Tibial nerve (tissue), 4 donors: Measurements from ENCODE around the gene TLN1. TPM values are rescaled to one million over a fixed set of nuclear protein-coding genes. Genes with fewer than 3 reads are reported as not detected.

Experiments used
- DNase-seq, 2 donors: peaks; one replicate each; pipeline ENCODE4 v3.0.0-alpha.2; 2019; ENCODE audit warnings: low spot score in 2 of 2
- H3K27ac ChIP-seq, 4 donors: fragments of 200-600 bp; sonication (generic) in 3 of 4; one replicate each; pipeline ENCODE4 v1.5.1; 2017 to 2019; ENCODE audit warnings: mild to moderate bottlenecking in 1 of 4
- H3K27me3 ChIP-seq, 2 donors: fragments of 200-600 bp; sonication (generic) in 1 of 2; one replicate each; pipeline versions ENCODE4 v1.5.1 to v1.6.0; 2017 to 2019
- H3K36me3 ChIP-seq, 3 donors: fragments of 200-600 bp; sonication (generic); one replicate each; pipeline ENCODE4 v1.5.1; 2018 to 2019
- H3K4me1 ChIP-seq, 4 donors: fragments of 200-600 bp; sonication (generic) in 3 of 4; one replicate each; pipeline ENCODE4 v1.5.1; 2017 to 2019
- H3K4me3 ChIP-seq, 4 donors: fragments of 200-600 bp; sonication (generic) in 3 of 4; one replicate each; pipeline ENCODE4 v1.5.1; 2017 to 2019; ENCODE audit warnings: mild to moderate bottlenecking in 1 of 4, moderate library complexity in 1 of 4
- H3K9me3 ChIP-seq, 4 donors: fragments of 200-600 bp; sonication (generic) in 3 of 4; one replicate each; pipeline ENCODE4 v1.5.1; 2017 to 2019
- EP300 ChIP-seq, 2 donors: sonication (generic); formaldehyde crosslinking; IDR thresholded peaks; one replicate each; pipeline ENCODE4 v1.6.1; 2017; ENCODE audit warnings: antibody characterized with exemption in 2 of 2, mild to moderate bottlenecking in 1 of 2
- POLR2A ChIP-seq, 2 donors: fragments of 450-650 bp; IDR thresholded peaks; one replicate each; pipeline ENCODE4 v1.6.1; 2017; ENCODE audit warnings: antibody characterized with exemption in 2 of 2, mild to moderate bottlenecking in 2 of 2, moderate library complexity in 2 of 2
- WGBS, 2 donors: methylation state at CpG; one replicate each; pipeline ENCODE4 v1.1.5; 2018; 5-methylcytosine and 5-hydroxymethylcytosine counted together
- total RNA-seq, 4 donors: library from RNA; depleted of rRNA; stranded (reverse); fragments of >200 nt; gene quantifications; one replicate each; pipeline ENCODE4 v1.1.0, GENCODE V29; 2016
- TF ChIP-seq, protein P1 (sequence below), 5 experiments: fragments of 200-600 bp in 3 of 5; fragments of 450-650 bp in 2 of 5; sonication (generic) in 3 of 5; IDR thresholded peaks; one replicate each; pipeline ENCODE4 v1.5.1; 2016 to 2019; ENCODE audit warnings: antibody characterized with exemption in 5 of 5, mild to moderate bottlenecking in 3 of 5, moderate library complexity in 2 of 5

Gene TLN1
- total RNA-seq, 4 donors from 2014 or later, result 284 to 405 (median 350) TPM

DNA sequence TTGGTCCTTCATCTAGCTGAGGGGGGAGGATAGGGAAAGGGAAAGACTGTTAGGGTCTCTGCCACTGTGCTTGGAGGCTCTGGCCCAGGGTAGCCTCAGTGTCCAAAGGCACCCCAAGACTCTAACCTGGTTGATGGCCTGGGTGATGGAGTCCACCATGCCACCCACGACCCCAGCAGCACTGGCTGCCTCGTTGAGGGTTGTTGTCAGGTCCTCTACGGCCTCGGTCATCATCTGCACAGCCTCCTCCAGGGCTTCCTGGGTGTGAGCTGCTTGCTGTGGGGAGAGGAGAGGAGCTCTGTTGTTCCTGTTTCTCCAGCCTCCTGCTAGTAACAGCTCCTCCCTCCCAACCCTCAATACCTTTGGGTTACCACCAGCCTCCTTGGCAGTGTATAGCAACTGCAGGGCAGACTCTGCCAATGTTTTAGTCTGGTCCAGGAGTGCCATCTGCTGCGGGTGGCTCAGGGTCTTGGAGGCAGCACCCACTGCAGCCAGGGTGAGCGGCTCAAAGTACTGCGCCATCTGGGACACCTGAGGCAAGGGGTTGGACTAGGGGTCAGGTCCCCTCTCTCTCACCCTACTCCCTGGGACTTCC is 26.1 kb downstream of the TLN1 start:
- Histone ChIP-seq H3K36me3 (peaks cover 17 to 99% (median 78%) of the 10 kb centered on the region in 3 donors), H3K27ac (no peak overlapping the region), H3K4me1 (no peaks in the 10 kb centered on the region), H3K4me3 (no peak overlapping the region), H3K9me3 (no peaks in the 10 kb centered on the region), H3K27me3 (no peaks in the 10 kb centered on the region)
- WGBS, 2 donors, result 93 to 96% methylated on average over 6 to 7 of the region's 7 CpGs
- DNase-seq, result no peak
- TF ChIP-seq, protein P1, sequence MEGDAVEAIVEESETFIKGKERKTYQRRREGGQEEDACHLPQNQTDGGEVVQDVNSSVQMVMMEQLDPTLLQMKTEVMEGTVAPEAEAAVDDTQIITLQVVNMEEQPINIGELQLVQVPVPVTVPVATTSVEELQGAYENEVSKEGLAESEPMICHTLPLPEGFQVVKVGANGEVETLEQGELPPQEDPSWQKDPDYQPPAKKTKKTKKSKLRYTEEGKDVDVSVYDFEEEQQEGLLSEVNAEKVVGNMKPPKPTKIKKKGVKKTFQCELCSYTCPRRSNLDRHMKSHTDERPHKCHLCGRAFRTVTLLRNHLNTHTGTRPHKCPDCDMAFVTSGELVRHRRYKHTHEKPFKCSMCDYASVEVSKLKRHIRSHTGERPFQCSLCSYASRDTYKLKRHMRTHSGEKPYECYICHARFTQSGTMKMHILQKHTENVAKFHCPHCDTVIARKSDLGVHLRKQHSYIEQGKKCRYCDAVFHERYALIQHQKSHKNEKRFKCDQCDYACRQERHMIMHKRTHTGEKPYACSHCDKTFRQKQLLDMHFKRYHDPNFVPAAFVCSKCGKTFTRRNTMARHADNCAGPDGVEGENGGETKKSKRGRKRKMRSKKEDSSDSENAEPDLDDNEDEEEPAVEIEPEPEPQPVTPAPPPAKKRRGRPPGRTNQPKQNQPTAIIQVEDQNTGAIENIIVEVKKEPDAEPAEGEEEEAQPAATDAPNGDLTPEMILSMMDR (IDR thresholded peaks at IDR 0.05), result no peak
- TF ChIP-seq EP300 (IDR thresholded peaks at IDR 0.05), result no peak
- TF ChIP-seq POLR2A (IDR thresholded peaks at IDR 0.05), result no peak

DNA sequence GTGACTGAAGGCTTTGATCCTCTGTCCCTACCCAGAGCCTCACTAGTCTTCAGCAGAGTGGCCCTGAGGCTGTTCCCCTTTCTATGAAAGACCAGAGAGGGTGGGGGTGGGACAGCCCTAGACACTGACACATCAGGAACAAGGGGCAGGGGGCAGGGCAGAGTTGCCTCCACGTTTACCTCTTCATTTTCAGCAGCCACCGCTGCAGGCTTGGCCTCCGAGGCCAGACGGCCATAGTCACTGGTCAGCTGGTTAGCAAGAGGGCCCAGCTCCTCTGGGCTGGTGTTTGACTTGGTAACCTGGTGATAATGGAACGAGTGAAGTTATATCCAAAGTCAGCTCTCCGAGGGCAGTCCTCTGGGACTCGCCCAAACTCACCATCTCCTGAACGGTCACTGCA is 26.6 kb downstream of the TLN1 start:
- Histone ChIP-seq H3K4me1 (no peaks in the 10 kb centered on the region), H3K27me3 (no peaks in the 10 kb centered on the region), H3K9me3 (no peaks in the 10 kb centered on the region), H3K4me3 (no peak overlapping the region), H3K27ac (no peak overlapping the region), H3K36me3 (peaks cover 17 to 99% (median 76%) of the 10 kb centered on the region in 3 donors)
- DNase-seq, result no peak
- WGBS, 2 donors, result 81 to 88% methylated on average over 7 to 8 of the region's 8 CpGs
- TF ChIP-seq, protein P1 (IDR thresholded peaks at IDR 0.05), result no peak
- no peak for TF ChIP-seq EP300 (IDR thresholded peaks at IDR 0.05)
- no peak for TF ChIP-seq POLR2A (IDR thresholded peaks at IDR 0.05)

DNA sequence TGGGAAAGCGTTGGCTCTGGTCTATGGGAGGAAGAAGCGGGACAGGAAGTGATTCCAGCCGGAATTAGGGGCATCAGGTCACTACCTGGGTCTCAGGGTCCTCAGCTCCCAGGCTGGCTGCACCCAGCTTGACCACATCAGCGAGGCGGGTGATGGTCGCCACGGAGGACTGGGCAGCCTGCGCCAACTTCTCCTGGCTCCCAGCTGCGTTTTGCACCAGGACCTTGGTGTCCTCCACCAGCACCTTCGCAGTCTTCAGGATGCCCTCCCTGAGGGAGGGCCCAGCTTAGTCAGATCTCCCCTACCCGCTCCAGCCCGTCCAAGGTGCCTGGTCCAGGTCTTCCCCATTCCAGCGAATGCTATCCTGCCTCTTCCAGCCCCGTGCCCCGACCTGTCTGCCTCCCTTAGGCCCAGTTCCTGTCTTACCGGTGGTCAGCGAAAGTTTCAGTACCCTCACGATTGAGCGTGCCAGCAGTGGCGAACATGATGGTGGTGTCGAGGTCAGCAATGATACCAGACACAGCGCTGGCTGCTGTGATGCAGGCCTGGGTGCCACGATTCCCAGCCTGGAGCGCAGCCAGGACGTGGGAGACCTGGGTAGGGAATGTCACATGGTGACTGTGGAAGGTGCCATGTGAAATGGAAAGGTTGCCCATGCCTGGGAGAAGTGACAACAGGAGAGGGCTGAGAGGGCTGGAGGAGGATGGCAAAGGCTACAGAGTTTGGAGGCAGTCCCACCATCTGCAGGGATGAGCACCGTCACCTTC is 27.9 kb downstream of the TLN1 start:
- DNase-seq, result no peak
- Histone ChIP-seq H3K4me1 (no peaks in the 10 kb centered on the region), H3K27me3 (no peaks in the 10 kb centered on the region), H3K9me3 (no peaks in the 10 kb centered on the region), H3K27ac (no peak overlapping the region), H3K36me3 (peaks cover 17 to 100% (median 78%) of the 10 kb centered on the region in 3 donors), H3K4me3 (no peak overlapping the region)
- WGBS, 2 donors, result 92 to 93% methylated on average over 26 of the region's 26 CpGs
- no peak for TF ChIP-seq EP300 (IDR thresholded peaks at IDR 0.05)
- TF ChIP-seq, protein P1 (IDR thresholded peaks at IDR 0.05), result no peak
- no peak for TF ChIP-seq POLR2A (IDR thresholded peaks at IDR 0.05)

DNA sequence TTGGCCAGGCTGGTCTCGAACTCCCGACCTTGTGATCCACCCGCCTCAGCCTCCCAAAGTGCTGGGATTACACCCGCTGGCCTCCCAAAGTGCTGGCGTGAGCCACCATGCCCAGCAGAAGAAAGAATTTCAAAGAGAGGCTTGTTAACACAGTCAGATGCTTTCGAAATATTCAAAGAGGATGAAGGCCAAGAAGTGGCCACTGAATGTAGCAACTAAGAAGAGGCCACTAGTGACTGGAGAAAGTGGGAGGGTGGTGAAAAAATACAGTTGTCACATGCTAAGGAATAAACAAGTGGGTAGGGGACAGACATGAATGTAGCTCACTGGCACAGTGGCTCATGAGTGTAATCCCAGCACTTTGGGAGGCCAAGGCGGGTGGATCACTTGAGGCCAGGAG is 29.3 kb downstream of the TLN1 start:
- WGBS, 2 donors, result 89 to 97% methylated on average over 7 of the region's 7 CpGs
- no peak overlapping the region for H3K4me3 ChIP-seq
- peaks cover 17 to 100% (median 79%) of the 10 kb centered on the region in 3 donors for H3K36me3 ChIP-seq
- H3K9me3 ChIP-seq, result no peaks in the 10 kb centered on the region
- H3K27ac ChIP-seq, result no peak overlapping the region
- TF ChIP-seq, protein P1 (IDR thresholded peaks at IDR 0.05), result no peak
- TF ChIP-seq EP300 (IDR thresholded peaks at IDR 0.05), result no peak
- TF ChIP-seq POLR2A (IDR thresholded peaks at IDR 0.05), result no peak
- no peak for DNase-seq
- H3K4me1 ChIP-seq, result peaks cover 0 to under 1% (median 0%) of the 10 kb centered on the region in 4 donors
- no peaks in the 10 kb centered on the region for H3K27me3 ChIP-seq

DNA sequence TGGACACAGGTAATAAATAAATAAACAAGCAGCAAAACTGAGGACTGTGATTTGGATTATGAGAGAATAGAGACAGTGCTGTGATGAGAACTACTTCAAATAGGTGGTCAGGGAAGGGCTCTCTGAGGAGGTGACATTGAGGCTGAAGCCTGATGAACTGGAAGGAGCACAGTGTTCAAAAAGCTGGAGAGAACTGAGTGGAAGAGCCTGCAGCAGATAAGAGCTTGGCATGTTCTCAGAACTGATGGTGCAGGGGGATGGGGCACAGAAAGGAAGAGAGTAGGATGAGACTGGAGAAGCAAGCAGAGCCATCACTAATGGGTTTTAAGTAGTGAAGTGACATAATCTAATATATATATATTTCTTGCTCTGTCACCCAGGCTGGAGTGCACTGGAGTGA is 31.1 kb downstream of the TLN1 start:
- H3K27ac ChIP-seq, result no peak overlapping the region

More for the DNA sequence above, 31.1 kb downstream of the TLN1 start:
- Histone ChIP-seq H3K36me3 (peaks cover 12 to 99% (median 64%) of the 10 kb centered on the region in 3 donors), H3K4me3 (no peak overlapping the region), H3K27me3 (no peaks in the 10 kb centered on the region), H3K9me3 (no peaks in the 10 kb centered on the region), H3K4me1 (peaks cover 0 to 18% (median 4%) of the 10 kb centered on the region in 4 donors)
- TF ChIP-seq, protein P1 (IDR thresholded peaks at IDR 0.05), result no peak
- TF ChIP-seq EP300 (IDR thresholded peaks at IDR 0.05), result no peak
- TF ChIP-seq POLR2A (IDR thresholded peaks at IDR 0.05), result no peak
- DNase-seq, result no peak
